ENCODE results near the gene C17orf75. TPM values are rescaled to one million over a fixed set of nuclear protein-coding genes. Genes with fewer than 3 reads are reported as not detected.

C17orf75 gene
- total and polyA plus RNA-seq, 4 donors = 8.5 to 23.4 (median 15.3) TPM

GRCh38 chr17:32335687-32336086 is 6.3 kb downstream of the C17orf75 start:
- Histone ChIP-seq H3K27ac (ENCODE audit: low read depth in 1 of 2, low read length in 1 of 2) (no peak overlapping the region), H3K4me3 (no peak overlapping the region), H3K4me1 (ENCODE audit: control insufficient read depth in 5 of 5, insufficient read depth in 5 of 5, low read length in 5 of 5) (no peaks in the 10 kb centered on the region), H3K36me3 (ENCODE audit: control insufficient read depth in 4 of 4, insufficient read depth in 4 of 4, low read length in 4 of 4) (peaks cover 5 to 26% (median 7%) of the 10 kb centered on the region in 4 donors), H3K9ac (ENCODE audit: insufficient read depth in 1 of 2, low read length in 2 of 2) (no peak overlapping the region), H3K27me3 (ENCODE audit: control insufficient read depth in 3 of 3, insufficient read depth in 3 of 3, low read length in 2 of 3) (no peaks in the 10 kb centered on the region), H3K9me3 (ENCODE audit: control insufficient read depth in 4 of 4, insufficient read depth in 3 of 4, low read length in 3 of 4) (no peaks in the 10 kb centered on the region)
- DNase-seq (no peak), ATAC-seq (ENCODE audit: insufficient read depth, low FRiP score) (no peak)
- 78 to 88% methylated on average over 4 of the region's 4 CpGs for WGBS, 2 donors
- TF ChIP-seq, protein P1, sequence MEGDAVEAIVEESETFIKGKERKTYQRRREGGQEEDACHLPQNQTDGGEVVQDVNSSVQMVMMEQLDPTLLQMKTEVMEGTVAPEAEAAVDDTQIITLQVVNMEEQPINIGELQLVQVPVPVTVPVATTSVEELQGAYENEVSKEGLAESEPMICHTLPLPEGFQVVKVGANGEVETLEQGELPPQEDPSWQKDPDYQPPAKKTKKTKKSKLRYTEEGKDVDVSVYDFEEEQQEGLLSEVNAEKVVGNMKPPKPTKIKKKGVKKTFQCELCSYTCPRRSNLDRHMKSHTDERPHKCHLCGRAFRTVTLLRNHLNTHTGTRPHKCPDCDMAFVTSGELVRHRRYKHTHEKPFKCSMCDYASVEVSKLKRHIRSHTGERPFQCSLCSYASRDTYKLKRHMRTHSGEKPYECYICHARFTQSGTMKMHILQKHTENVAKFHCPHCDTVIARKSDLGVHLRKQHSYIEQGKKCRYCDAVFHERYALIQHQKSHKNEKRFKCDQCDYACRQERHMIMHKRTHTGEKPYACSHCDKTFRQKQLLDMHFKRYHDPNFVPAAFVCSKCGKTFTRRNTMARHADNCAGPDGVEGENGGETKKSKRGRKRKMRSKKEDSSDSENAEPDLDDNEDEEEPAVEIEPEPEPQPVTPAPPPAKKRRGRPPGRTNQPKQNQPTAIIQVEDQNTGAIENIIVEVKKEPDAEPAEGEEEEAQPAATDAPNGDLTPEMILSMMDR (IDR thresholded peaks at IDR 0.05; ENCODE audit: control extremely low read depth, extremely low read depth) = no peak

GRCh38 chr17:32335046-32335445 is 6.9 kb downstream of the C17orf75 start:
- Histone ChIP-seq H3K27ac (ENCODE audit: low read depth in 1 of 2, low read length in 1 of 2) (no peak overlapping the region), H3K9me3 (ENCODE audit: control insufficient read depth in 4 of 4, insufficient read depth in 3 of 4, low read length in 3 of 4) (no peaks in the 10 kb centered on the region), H3K4me1 (ENCODE audit: control insufficient read depth in 5 of 5, insufficient read depth in 5 of 5, low read length in 5 of 5) (no peaks in the 10 kb centered on the region), H3K36me3 (ENCODE audit: control insufficient read depth in 4 of 4, insufficient read depth in 4 of 4, low read length in 4 of 4) (peaks cover 5 to 26% (median 7%) of the 10 kb centered on the region in 4 donors), H3K9ac (ENCODE audit: insufficient read depth in 1 of 2, low read length in 2 of 2) (no peak overlapping the region), H3K27me3 (ENCODE audit: control insufficient read depth in 3 of 3, insufficient read depth in 3 of 3, low read length in 2 of 3) (no peaks in the 10 kb centered on the region), H3K4me3 (no peak overlapping the region)
- TF ChIP-seq, protein P1 (IDR thresholded peaks at IDR 0.05; ENCODE audit: control extremely low read depth, extremely low read depth) = no peak
- ATAC-seq (ENCODE audit: insufficient read depth, low FRiP score) (no peak), DNase-seq (no peak)

- TF ChIP-seq, protein P1 (IDR thresholded peaks at IDR 0.05; ENCODE audit: control extremely low read depth, extremely low read depth) = no peak
- no peaks in the 10 kb centered on the region for H3K9me3 ChIP-seq (ENCODE audit: control insufficient read depth in 4 of 4, insufficient read depth in 3 of 4, low read length in 3 of 4)
- H3K9ac ChIP-seq (ENCODE audit: insufficient read depth in 1 of 2, low read length in 2 of 2) = no peak overlapping the region
- ATAC-seq (ENCODE audit: insufficient read depth, low FRiP score) (no peak), DNase-seq (no peak)
- H3K36me3 ChIP-seq (ENCODE audit: control insufficient read depth in 4 of 4, insufficient read depth in 4 of 4, low read length in 4 of 4) = peaks cover 5 to 26% (median 7%) of the 10 kb centered on the region in 4 donors
- H3K27ac ChIP-seq (ENCODE audit: low read depth in 1 of 2, low read length in 1 of 2) = no peak overlapping the region
- no peak overlapping the region for H3K4me3 ChIP-seq
- no peaks in the 10 kb centered on the region for H3K4me1 ChIP-seq (ENCODE audit: control insufficient read depth in 5 of 5, insufficient read depth in 5 of 5, low read length in 5 of 5)
- no peaks in the 10 kb centered on the region for H3K27me3 ChIP-seq (ENCODE audit: control insufficient read depth in 3 of 3, insufficient read depth in 3 of 3, low read length in 2 of 3)
- WGBS, 2 donors = 96 to 98% methylated on average over 2 of the region's 2 CpGs
Measured at GRCh38 chr17:32333187-32333586, 8.8 kb downstream of the C17orf75 start.

Data from lung (tissue), 12 donors.